Heart left ventricle (tissue), 16 donors: ENCODE results near the gene PREX1. TPM values are rescaled to one million over a fixed set of nuclear protein-coding genes. Genes with fewer than 3 reads are reported as not detected.
A peak's percentile ranks its signal among the peaks of the same experiment; 100 is the strongest.

Source experiments
- ATAC-seq, 4 donors: fragments of 200-7000 bp; cut with Tn5 transposase; one replicate each; pipeline ENCODE4 v1.9.1; 2020 to 2022; ENCODE audit warnings: moderate library complexity in 4 of 4, mild to moderate bottlenecking in 3 of 4, moderate number of reproducible peaks in 1 of 4
- DNase-seq, 5 donors: peaks; one replicate each; pipeline ENCODE4 v3.0.0-alpha.2; 2020
- H3K27ac ChIP-seq, 12 donors: fragments of 200-600 bp; sonication (generic) in 4 of 12; one replicate each; pipeline versions ENCODE4 v1.5.0 to v1.8.0; 2016 to 2022; ENCODE audit warnings: mild to moderate bottlenecking in 2 of 12
- H3K27me3 ChIP-seq, 9 donors: fragments of 200-600 bp; sonication (generic) in 2 of 9; one replicate each; pipeline versions ENCODE4 v1.5.1 to v1.8.0; 2016 to 2022; ENCODE audit warnings: mild to moderate bottlenecking in 3 of 9
- H3K36me3 ChIP-seq, 9 donors: fragments of 200-600 bp; sonication (generic) in 2 of 9; one replicate each; pipeline versions ENCODE4 v1.5.0 to v1.8.0; 2018 to 2022; ENCODE audit warnings: mild to moderate bottlenecking in 2 of 9
- H3K4me1 ChIP-seq, 12 donors: fragments of 200-600 bp; sonication (generic) in 4 of 12; one replicate each; pipeline versions ENCODE4 v1.5.0 to v1.8.0; 2016 to 2022; ENCODE audit warnings: mild to moderate bottlenecking in 3 of 12
- H3K4me3 ChIP-seq, 12 donors: fragments of 200-600 bp; sonication (generic) in 4 of 12; one replicate each; pipeline versions ENCODE4 v1.5.0 to v1.8.0; 2017 to 2022; ENCODE audit warnings: mild to moderate bottlenecking in 9 of 12, moderate library complexity in 4 of 12
- H3K9me3 ChIP-seq, 12 donors: fragments of 200-600 bp; sonication (generic) in 4 of 12; one replicate each; pipeline versions ENCODE4 v1.5.0 to v1.8.0; 2016 to 2022; ENCODE audit warnings: mild to moderate bottlenecking in 1 of 12
- CTCF ChIP-seq, 12 donors: fragments of 200-600 bp; sonication (generic) in 4 of 12; IDR thresholded peaks; one replicate each; pipeline versions ENCODE4 v1.5.0 to v1.8.0; 2018 to 2022; ENCODE audit warnings: antibody characterized with exemption in 12 of 12, mild to moderate bottlenecking in 5 of 12
- POLR2A ChIP-seq, 2 donors: fragments of 450-650 bp; IDR thresholded peaks; one replicate each; pipeline ENCODE4 v1.6.1; 2017; ENCODE audit warnings: antibody characterized with exemption in 2 of 2, mild to moderate bottlenecking in 2 of 2, moderate library complexity in 2 of 2
- whole genome bisulfite sequencing, 4 donors: extraction: QIAGEN DNeasy Blood & Tissue Kit in 2 of 4; methylation state at CpG; one replicate each; pipeline versions ENCODE4 v1.1.5 to v1.1.7; 2013 to 2018; 5-methylcytosine and 5-hydroxymethylcytosine counted together
- intact Hi-C, 10 donors: fragments of 100-400 bp; cut with DNase I; formaldehyde crosslinking; loops; one replicate each; pipeline versions ENCODE4 v1.11.1 to v1.14.2; 2022
- polyA plus RNA-seq, 2 donors: library from polyadenylated mRNA; stranded (reverse); fragments of 200-250 nt; gene quantifications; one replicate each; pipeline ENCODE4 v1.2.3, GENCODE V29; 2013
- total RNA-seq, 9 donors: library from RNA; depleted of rRNA in 2 of 9; stranded (reverse); fragments of >200 nt in 2 of 9; fragmentation: NEBNext Ultra II Directional in 3 of 9; extraction: Animal tissue kit (Norgen Biotek cat#: 25700) in 3 of 9; gene quantifications; one replicate each; pipeline versions ENCODE4 v1.1.0 to v1.2.4, GENCODE V29; 2016 to 2023
- donor health status: ischemic (EF 13 %, LVEDD 7.1; RV severe dilation, severe dysfunction).
- donor health status: healthy with polysubstance abuse.
- donor health status: DM: no; HTN: yes; CAD: no.
- donor health status: DM: no; HTN: no; CAD: no.
- donor health status: ischemic (EF 25% LVEDD 6.9; RV normal size, moderate dysfunction).
- donor health status: ischemic (EF 25% LVEDD 5.7; RV mildly dilated, moderate dysfunction).
- donor health status: healthy.
- donor health status: DM: yes; HTN: yes; CAD: no.
- donor health status: ischemic (EF 35%, LVEDD 5.7; RV mildly dilated, moderate dysfunction).
- donor health status: nonischemic (EF 11% LVEDD 7.7; RV severe dilation, severe dysfunction).
- donor health status: DM: yes; HTN: yes; CAD: no.
- donor health status: PGD.
- donor health status: ischemic (EF 29% LVEDD 5.4; RV normal size, mild dysfunction).
- donor health status: nonischemic (EF 23%, LVEDD 6.1; RV moderate dilation, normal function).

The PREX1 gene
- total and polyA plus RNA-seq, 11 donors: 7.2 to 41.5 (median 11.9) TPM

GRCh38 chr20:48789781-48790472 lies 37.9 kb downstream of the PREX1 start:
- no peak overlapping the region for H3K27ac ChIP-seq
- intact Hi-C loops: loop anchor here in 1 of 10 donors (5.0 kb wide), 1 partner anchor 78 kb away; no protein-coding TSS in a partner anchor
- no peaks in the 10 kb centered on the region for H3K9me3 ChIP-seq
- H3K4me1 ChIP-seq: peaks cover 0 to 81% (median 17%) of the 10 kb centered on the region in 12 donors
- WGBS, 4 donors: 83 to 89% (median 86%) methylated on average over 9 of the region's 9 CpGs
- H3K4me3 ChIP-seq: no peak overlapping the region
- peaks cover 0 to 5% (median 0%) of the 10 kb centered on the region in 9 donors for H3K36me3 ChIP-seq
- no peak for TF ChIP-seq CTCF (IDR thresholded peaks at IDR 0.05)
- no peak for TF ChIP-seq POLR2A (IDR thresholded peaks at IDR 0.05)
- no peak for DNase-seq
- ATAC-seq: no peak
- no peaks in the 10 kb centered on the region for H3K27me3 ChIP-seq

GRCh38 chr20:48789185-48789668 lies 38.6 kb downstream of the PREX1 start:
- ATAC-seq (no peak), DNase-seq (no peak)
- no peaks in the 10 kb centered on the region for H3K27me3 ChIP-seq
- peaks cover 0 to 81% (median 16%) of the 10 kb centered on the region in 12 donors for H3K4me1 ChIP-seq
- intact Hi-C loops: loop anchor here in 1 of 10 donors (5.0 kb wide), 1 partner anchor 77 kb away; no protein-coding TSS in a partner anchor
- no peak overlapping the region for H3K4me3 ChIP-seq
- WGBS, 4 donors: 61 to 69% (median 63%) methylated on average over 6 of the region's 6 CpGs
- TF ChIP-seq CTCF (IDR thresholded peaks at IDR 0.05) (no peak), POLR2A (IDR thresholded peaks at IDR 0.05) (no peak)
- no peaks in the 10 kb centered on the region for H3K9me3 ChIP-seq
- peak overlapping the region in 1 of 12 donors; percentile 82 for H3K27ac ChIP-seq
- H3K36me3 ChIP-seq: peaks cover 0 to under 1% (median 0%) of the 10 kb centered on the region in 9 donors

GRCh38 chr20:48788486-48789072 lies 39.2 kb downstream of the PREX1 start:
- intact Hi-C loops: loop anchor here in 1 of 10 donors (5.0 kb wide), 1 partner anchor 76 kb away; no protein-coding TSS in a partner anchor
- TF ChIP-seq POLR2A (IDR thresholded peaks at IDR 0.05) (no peak), CTCF (IDR thresholded peaks at IDR 0.05) (no peak)
- Histone ChIP-seq H3K27ac (peak overlapping the region in 1 of 12 donors; percentile 82), H3K4me3 (no peak overlapping the region), H3K9me3 (no peaks in the 10 kb centered on the region), H3K36me3 (no peaks in the 10 kb centered on the region), H3K27me3 (no peaks in the 10 kb centered on the region), H3K4me1 (peaks cover 0 to 86% (median 15%) of the 10 kb centered on the region in 12 donors)
- DNase-seq: no peak
- 88 to 96% (median 90%) methylated on average over 9 of the region's 9 CpGs for WGBS, 4 donors
- no peak for ATAC-seq

- intact Hi-C loops: loop anchor here in 1 of 10 donors (5.0 kb wide), 1 partner anchor 76 kb away; no protein-coding TSS in a partner anchor
- H3K27me3 ChIP-seq: no peaks in the 10 kb centered on the region
- no peaks in the 10 kb centered on the region for H3K36me3 ChIP-seq
- H3K4me3 ChIP-seq: no peak overlapping the region
- peaks cover 0 to 92% (median 15%) of the 10 kb centered on the region in 12 donors for H3K4me1 ChIP-seq
- DNase-seq (no peak), ATAC-seq (peak in 1 of 4 donors; percentile 20)
- H3K27ac ChIP-seq: peak overlapping the region in 1 of 12 donors; percentile 82
- TF ChIP-seq CTCF (IDR thresholded peaks at IDR 0.05): no peak
- no peak for TF ChIP-seq POLR2A (IDR thresholded peaks at IDR 0.05)
- H3K9me3 ChIP-seq: no peaks in the 10 kb centered on the region
- 69 to 77% (median 76%) methylated on average over 9 of the region's 9 CpGs for WGBS, 4 donors
These were observed 39.9 kb downstream of the PREX1 start for GRCh38 chr20:48787861-48788375.
